ENCODE measurements around the gene JMJD4. TPM values are rescaled to one million over a fixed set of nuclear protein-coding genes. Genes with fewer than 3 reads are reported as not detected.

JMJD4 gene
- total and polyA plus RNA-seq, 9 of the 15 experiments (the other 6 are each of a cell fraction or from before 2014, with no cell fraction given), result 1.4 to 42.6 (median 29.2) TPM

DNA sequence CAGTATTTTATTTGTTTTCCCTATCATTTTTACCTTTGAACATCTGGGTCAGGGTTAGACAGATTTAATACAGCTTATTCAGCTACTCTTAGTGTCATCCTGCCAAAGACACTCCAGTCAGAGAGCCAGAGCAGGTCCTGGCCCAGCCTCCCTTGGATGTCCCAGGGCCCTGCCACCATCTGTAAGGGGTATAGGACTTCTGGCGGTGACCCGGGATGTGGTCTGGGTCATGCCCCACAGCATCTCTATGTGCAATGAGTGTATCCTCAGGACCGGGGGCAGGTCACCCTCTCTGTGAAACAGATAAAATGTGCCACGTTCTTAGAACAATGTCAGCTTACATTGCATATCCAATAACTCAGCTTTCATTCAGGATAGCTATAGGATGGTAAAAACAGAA, 42.5 kb upstream of the JMJD4 start:
- Histone ChIP-seq H3K27me3 (ENCODE audit: control insufficient read depth in 2 of 2, insufficient read depth in 2 of 2, low read length in 2 of 2) (no peaks in the 10 kb centered on the region), H3K9me1 (ENCODE audit: control insufficient read depth, insufficient read depth, low read length) (no peaks in the 10 kb centered on the region), H3K4me2 (ENCODE audit: insufficient read depth, low read length) (no peak overlapping the region), H3K4me3 (no peak overlapping the region), H3K79me2 (ENCODE audit: control insufficient read depth, insufficient read depth, low read length) (no peaks in the 10 kb centered on the region), H3K36me3 (ENCODE audit: control insufficient read depth, insufficient read depth, low read length) (peaks cover 33% of the 10 kb centered on the region; the same call in 2 of the 3 replicates), H3K27ac (ENCODE audit: extremely low read depth, low read depth, low read length) (no peak overlapping the region), H3K9me3 (replicated peaks; ENCODE audit: control insufficient read depth, insufficient read depth, low read depth, low read length) (no peaks in the 10 kb centered on the region), H4K20me1 (replicated peaks; ENCODE audit: control insufficient read depth, insufficient read depth, low read length) (peaks cover 9% of the 10 kb centered on the region; the same call in 1 of the 2 replicates), H3K9ac (ENCODE audit: insufficient read depth in 1 of 2, low read depth in 2 of 2, low read length in 2 of 2) (no peak overlapping the region), H3K4me1 (replicated peaks in 1 of 2; ENCODE audit: control insufficient read depth in 2 of 2, insufficient read depth in 2 of 2, low read length in 2 of 2) (peaks cover 0 to 11% of the 10 kb centered on the region in 2 experiments; a peak in 1 of 5 replicates), H2AFZ (ENCODE audit: low read depth, low read length) (no peak overlapping the region)
- ChIA-PET CTCF (ENCODE audit: low intra/inter-chr PET ratio) (no interaction called here), POLR2A (no interaction called here)
- no peak for FAIRE-seq
- ATAC-seq, result no peak
- in situ Hi-C loops (cut with MboI) (no loop called here), intact Hi-C loops (cut with micrococcal nuclease) (no loop called here)
- BruUV-seq (replicated peaks), result no TSS peak
- 67% methylated on average over 4 of the region's 4 CpGs for WGBS (ENCODE audit: insufficient coverage, low coverage, missing lambda C conversion rate)
- DNase-seq (ENCODE audit: extremely low read depth in 1 of 4, low spot score in 3 of 4), result no peak
- no peak for TF ChIP-seq DPF2 (IDR thresholded peaks at IDR 0.05)

GRCh38 chr1:227777156-227777555, 42.1 kb upstream of the JMJD4 start:
- no peaks in the 10 kb centered on the region for H3K9me1 ChIP-seq (ENCODE audit: control insufficient read depth, insufficient read depth, low read length)
- H3K4me3 ChIP-seq, result no peak overlapping the region
- ATAC-seq (no peak), DNase-seq (ENCODE audit: extremely low read depth in 1 of 4, low spot score in 3 of 4) (no peak), FAIRE-seq (no peak)
- no peak overlapping the region for H2AFZ ChIP-seq (ENCODE audit: low read depth, low read length)
- no peaks in the 10 kb centered on the region for H3K79me2 ChIP-seq (ENCODE audit: control insufficient read depth, insufficient read depth, low read length)
- WGBS (ENCODE audit: insufficient coverage, low coverage, missing lambda C conversion rate), result 85% methylated on average over 11 of the region's 11 CpGs
- H3K4me1 ChIP-seq (replicated peaks in 1 of 2; ENCODE audit: control insufficient read depth in 2 of 2, insufficient read depth in 2 of 2, low read length in 2 of 2), result peaks cover 0 to 11% of the 10 kb centered on the region in 2 experiments; a peak in 1 of 5 replicates
- in situ Hi-C loops (cut with MboI), result no loop called here
- no peaks in the 10 kb centered on the region for H3K9me3 ChIP-seq (replicated peaks; ENCODE audit: control insufficient read depth, insufficient read depth, low read depth, low read length)
- no peak overlapping the region for H3K27ac ChIP-seq (ENCODE audit: extremely low read depth, low read depth, low read length)
- BruUV-seq (replicated peaks), result no TSS peak
- H3K27me3 ChIP-seq (ENCODE audit: control insufficient read depth in 2 of 2, insufficient read depth in 2 of 2, low read length in 2 of 2), result no peaks in the 10 kb centered on the region
- peak overlapping the region in 1 of 2 experiments; percentile 61; a peak in 1 of 4 replicates for H3K9ac ChIP-seq (ENCODE audit: insufficient read depth in 1 of 2, low read depth in 2 of 2, low read length in 2 of 2)
- ChIA-PET POLR2A (no interaction called here), CTCF (ENCODE audit: low intra/inter-chr PET ratio) (no interaction called here)
- peaks cover 9% of the 10 kb centered on the region; the same call in 1 of the 2 replicates for H4K20me1 ChIP-seq (replicated peaks; ENCODE audit: control insufficient read depth, insufficient read depth, low read length)
- H3K4me2 ChIP-seq (ENCODE audit: insufficient read depth, low read length), result no peak overlapping the region
- peaks cover 32% of the 10 kb centered on the region; the same call in 2 of the 3 replicates for H3K36me3 ChIP-seq (ENCODE audit: control insufficient read depth, insufficient read depth, low read length)
- intact Hi-C loops (cut with micrococcal nuclease), result no loop called here
- TF ChIP-seq WHSC1 (IDR thresholded peaks at IDR 0.05; ENCODE audit: low read length), result no peak
- no peak for TF ChIP-seq SIN3B (IDR thresholded peaks at IDR 0.05; ENCODE audit: low read depth)
- TF ChIP-seq MTA2 (IDR thresholded peaks at IDR 0.05; ENCODE audit: low read depth), result no peak
- no peak for TF ChIP-seq CCNT2 (IDR thresholded peaks at IDR 0.05; ENCODE audit: borderline replicate concordance, extremely low read depth, insufficient read length, low read depth, low read length)
- TF ChIP-seq TARDBP (IDR thresholded peaks at IDR 0.05), result no peak
- TF ChIP-seq, protein P1, sequence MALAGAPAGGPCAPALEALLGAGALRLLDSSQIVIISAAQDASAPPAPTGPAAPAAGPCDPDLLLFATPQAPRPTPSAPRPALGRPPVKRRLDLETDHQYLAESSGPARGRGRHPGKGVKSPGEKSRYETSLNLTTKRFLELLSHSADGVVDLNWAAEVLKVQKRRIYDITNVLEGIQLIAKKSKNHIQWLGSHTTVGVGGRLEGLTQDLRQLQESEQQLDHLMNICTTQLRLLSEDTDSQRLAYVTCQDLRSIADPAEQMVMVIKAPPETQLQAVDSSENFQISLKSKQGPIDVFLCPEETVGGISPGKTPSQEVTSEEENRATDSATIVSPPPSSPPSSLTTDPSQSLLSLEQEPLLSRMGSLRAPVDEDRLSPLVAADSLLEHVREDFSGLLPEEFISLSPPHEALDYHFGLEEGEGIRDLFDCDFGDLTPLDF (CRISPR knock-in tag; IDR thresholded peaks at IDR 0.05), result no peak
- TF ChIP-seq SMARCC2 (IDR thresholded peaks at IDR 0.05; ENCODE audit: low read depth), result no peak
- no peak for TF ChIP-seq FOXM1 (IDR thresholded peaks at IDR 0.05; ENCODE audit: low read depth)
- no peak for TF ChIP-seq FOXM1 (CRISPR knock-in tag; IDR thresholded peaks at IDR 0.05; ENCODE audit: low read depth)
- no peak for TF ChIP-seq ZNF165 (CRISPR knock-in tag; IDR thresholded peaks at IDR 0.05; ENCODE audit: borderline replicate concordance)
- TF ChIP-seq ZNF707 (CRISPR knock-in tag; conservative IDR thresholded peaks at IDR 0.05), result no peak
- TF ChIP-seq, protein P2, sequence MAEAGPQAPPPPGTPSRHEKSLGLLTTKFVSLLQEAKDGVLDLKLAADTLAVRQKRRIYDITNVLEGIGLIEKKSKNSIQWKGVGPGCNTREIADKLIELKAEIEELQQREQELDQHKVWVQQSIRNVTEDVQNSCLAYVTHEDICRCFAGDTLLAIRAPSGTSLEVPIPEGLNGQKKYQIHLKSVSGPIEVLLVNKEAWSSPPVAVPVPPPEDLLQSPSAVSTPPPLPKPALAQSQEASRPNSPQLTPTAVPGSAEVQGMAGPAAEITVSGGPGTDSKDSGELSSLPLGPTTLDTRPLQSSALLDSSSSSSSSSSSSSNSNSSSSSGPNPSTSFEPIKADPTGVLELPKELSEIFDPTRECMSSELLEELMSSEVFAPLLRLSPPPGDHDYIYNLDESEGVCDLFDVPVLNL (CRISPR knock-in tag; IDR thresholded peaks at IDR 0.05; ENCODE audit: low read depth), result no peak
- TF ChIP-seq KLF1 (tag; IDR thresholded peaks at IDR 0.05), result no peak
